ENCODE measurements around the gene CRYGS.

DNA sequence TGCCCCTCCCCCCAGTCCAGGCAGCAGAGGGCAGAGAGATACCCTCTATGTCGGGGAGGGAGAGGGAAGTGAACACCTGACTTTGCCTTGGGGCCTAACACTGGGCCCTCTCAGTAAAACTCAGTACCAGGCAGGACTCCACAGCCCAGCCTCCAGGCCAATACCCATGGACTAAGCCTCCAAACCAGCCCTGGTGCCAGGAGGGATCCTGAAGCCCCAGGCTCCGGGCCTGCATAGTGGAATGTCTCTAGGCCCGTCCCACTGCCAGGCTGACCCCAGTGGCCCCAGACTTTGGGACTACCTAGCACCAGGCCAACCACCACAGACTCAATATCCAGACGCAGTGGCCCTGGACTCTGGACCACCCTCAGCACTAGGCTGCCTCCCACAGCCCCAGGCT lies 46.6 kb downstream of the CRYGS start:
- TF ChIP-seq POLR2AphosphoS5 (IDR thresholded peaks at IDR 0.05; ENCODE audit: borderline replicate concordance, low read depth, low read length) (no peak), EZH2 (IDR thresholded peaks at IDR 0.05) (no peak), FOXP2 (optimal IDR thresholded peaks at IDR 0.05; ENCODE audit: control extremely low read depth, extremely low read length, insufficient read depth) (no peak)
